Left forelimb (tissue), 1 donor: ENCODE results near the gene NPAS3.

Experiments
- DNase-seq: peaks from one replicate; pipeline ENCODE4 v3.0.0-alpha.2; 2018; ENCODE audit warnings: low spot score

The NPAS3 gene

GRCh38 chr14:33184587-33184986 lies 245.9 kb downstream of the NPAS3 start:
- DNase-seq = no peak

GRCh38 chr14:33186656-33187055 lies 248.0 kb downstream of the NPAS3 start:
- DNase-seq = no peak

DNA sequence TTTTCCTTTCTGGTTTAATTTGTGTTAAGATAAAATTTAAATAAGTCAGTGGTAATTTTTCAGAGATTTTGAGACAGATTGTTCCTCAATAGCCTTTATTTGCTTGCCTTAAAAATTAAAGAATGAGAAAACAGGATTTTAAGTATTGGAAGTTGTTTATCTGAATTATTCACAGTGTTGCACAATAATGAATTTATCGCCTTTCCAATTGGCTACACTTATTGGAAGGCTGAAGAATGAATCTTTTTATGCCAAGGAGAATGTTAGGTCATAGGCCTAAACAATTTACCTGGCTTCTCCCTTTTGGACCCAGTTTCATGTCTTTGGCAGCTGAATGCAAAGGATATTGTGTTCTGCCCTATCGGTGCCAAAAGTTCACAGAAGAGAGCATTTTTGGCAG lies 250.2 kb downstream of the NPAS3 start:
- no peak for DNase-seq

- DNase-seq = no peak
These were observed 253.2 kb downstream of the NPAS3 start for GRCh38 chr14:33191855-33192254.

GRCh38 chr14:33194551-33194950 lies 255.9 kb downstream of the NPAS3 start:
- no peak for DNase-seq

- no peak for DNase-seq
These were observed 260.0 kb downstream of the NPAS3 start for GRCh38 chr14:33198684-33199083.

- no peak for DNase-seq
These were observed 262.4 kb downstream of the NPAS3 start for GRCh38 chr14:33201116-33201515.

DNA sequence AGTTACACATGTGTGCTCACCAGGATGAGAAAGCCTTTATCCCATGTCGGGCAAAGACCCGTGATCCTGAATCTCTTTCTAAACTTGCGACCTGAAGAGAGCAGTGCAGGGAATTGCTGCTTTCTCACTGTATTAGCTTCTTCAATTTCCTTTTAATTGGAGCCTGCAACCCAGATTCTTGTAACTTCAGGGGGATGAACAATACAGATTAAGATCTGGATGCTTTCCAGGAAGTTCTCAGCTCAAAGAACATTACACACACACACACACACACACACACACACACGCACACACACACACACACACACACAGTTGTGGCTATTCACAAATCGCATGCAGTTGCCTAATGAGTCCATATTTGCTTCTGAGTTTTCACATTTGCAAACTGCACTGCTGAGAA lies 268.3 kb downstream of the NPAS3 start:
- DNase-seq = no peak

- no peak for DNase-seq
These were observed 268.9 kb downstream of the NPAS3 start for GRCh38 chr14:33207467-33208017.

GRCh38 chr14:33210311-33210710 lies 271.6 kb downstream of the NPAS3 start:
- no peak for DNase-seq

GRCh38 chr14:33218026-33218425 lies 279.3 kb downstream of the NPAS3 start:
- no peak for DNase-seq

DNA sequence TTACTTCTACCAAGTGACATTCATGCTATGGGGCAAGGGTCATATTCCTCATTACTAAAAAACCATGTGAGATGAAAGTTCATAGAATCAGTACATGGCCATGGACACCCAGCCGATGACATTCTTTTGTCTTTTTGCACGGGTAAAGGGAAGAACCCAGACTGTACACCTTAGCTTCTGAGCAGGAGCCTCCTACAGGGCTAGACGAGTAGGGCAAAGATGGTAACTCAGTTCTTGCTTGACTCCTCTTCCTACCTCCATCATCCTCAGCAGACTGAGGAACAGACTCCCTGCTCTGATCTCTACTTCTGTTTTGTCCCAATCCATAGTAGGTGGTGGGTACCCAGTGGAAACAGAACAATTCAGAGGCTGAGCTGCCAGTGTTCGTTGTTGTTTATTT lies 281.3 kb downstream of the NPAS3 start:
- no peak for DNase-seq

DNA sequence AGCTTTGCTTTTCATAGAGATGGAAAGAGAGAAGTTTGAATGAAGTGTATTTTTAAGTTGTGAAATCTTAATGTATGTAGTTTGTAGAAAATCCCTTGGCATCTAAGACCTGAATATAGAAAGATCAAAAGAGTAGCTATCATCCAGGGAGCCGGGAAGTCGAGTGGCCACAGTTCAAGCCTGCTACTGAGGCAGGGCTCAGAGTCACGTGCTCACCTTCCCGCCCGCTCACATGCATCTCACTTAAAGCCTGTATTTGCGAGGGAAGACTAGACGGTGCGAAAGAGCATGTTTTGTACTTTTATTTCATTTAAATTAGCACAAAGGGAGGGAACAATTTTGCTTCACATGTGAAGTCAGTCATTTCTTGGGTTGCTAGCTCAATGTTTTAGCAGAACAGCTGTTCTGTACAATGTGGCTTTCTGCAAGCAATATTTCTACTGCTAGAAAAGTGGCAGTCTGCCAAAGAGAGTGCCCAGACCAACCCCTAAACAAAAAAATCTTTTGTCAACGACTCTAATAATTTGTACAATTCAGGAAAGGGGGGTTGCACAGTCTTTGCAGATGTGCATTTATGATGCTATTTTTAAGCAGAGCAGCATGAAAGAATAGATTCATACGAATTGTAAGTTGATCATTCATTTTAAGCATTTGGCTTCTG lies 290.7 kb downstream of the NPAS3 start:
- no peak for DNase-seq

GRCh38 chr14:33230021-33230420 lies 291.3 kb downstream of the NPAS3 start:
- no peak for DNase-seq

- DNase-seq = no peak
These were observed 293.4 kb downstream of the NPAS3 start for GRCh38 chr14:33232031-33232430.

DNA sequence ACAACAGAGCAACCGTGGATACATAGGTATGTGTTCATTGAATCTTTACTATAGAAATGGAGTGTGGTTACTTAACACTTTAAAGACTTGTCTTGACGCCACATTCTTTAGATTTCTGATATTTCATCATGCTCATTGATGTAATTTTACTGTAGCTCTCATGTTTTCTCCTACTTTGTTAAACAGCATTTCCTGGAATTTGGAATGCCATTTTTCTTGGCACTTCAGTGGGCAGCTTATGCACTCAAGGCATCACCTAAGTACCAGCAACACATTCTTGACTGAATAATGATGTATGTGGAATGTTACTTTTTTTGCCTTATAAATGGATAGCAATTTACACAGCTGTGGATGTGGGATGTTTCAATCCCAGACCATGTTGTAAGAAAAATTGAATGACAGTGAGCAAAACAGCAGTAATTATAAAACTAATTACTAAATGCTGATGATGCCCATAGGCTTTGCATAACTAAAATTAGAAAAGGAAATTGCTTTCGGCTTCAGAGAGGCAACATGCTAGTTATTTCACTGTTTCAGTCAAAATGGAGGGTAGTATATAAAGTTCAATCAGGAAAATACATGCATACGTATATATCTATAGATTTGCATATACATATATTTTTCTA lies 298.5 kb downstream of the NPAS3 start:
- DNase-seq = no peak

GRCh38 chr14:33239465-33239864 lies 300.8 kb downstream of the NPAS3 start:
- no peak for DNase-seq

- no peak for DNase-seq
These were observed 301.8 kb downstream of the NPAS3 start for GRCh38 chr14:33240466-33240865.

- DNase-seq = no peak
These were observed 302.7 kb downstream of the NPAS3 start for GRCh38 chr14:33241331-33241730.

GRCh38 chr14:33249233-33249820 lies 310.6 kb downstream of the NPAS3 start:
- no peak for DNase-seq

GRCh38 chr14:33250963-33251362 lies 312.3 kb downstream of the NPAS3 start:
- no peak for DNase-seq

- DNase-seq = no peak
These were observed 315.7 kb downstream of the NPAS3 start for GRCh38 chr14:33254342-33254741.

DNA sequence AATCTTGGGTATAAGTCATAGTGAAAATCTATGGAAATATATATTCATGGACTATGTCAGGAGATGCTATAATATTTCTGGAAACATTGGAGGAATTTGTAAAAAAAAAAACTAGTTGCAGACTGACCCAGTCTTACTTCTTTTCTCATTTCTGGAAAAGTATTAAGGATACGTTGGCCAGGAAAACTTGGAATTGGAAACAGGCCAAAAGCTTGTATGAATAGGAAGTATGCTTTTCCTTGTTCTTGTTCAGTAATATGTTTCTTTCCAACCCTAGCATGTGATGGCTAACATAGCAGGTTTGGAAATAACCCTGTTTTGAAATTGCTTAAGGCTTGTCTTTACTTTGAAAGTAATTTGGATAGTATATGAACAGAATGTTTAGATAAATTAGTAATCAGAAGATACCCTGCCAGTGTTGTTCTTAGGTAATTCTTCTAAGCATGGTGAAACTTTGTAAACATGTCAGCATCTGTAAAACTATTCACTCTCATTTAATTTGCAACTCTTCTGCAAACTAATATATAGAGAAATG lies 316.2 kb downstream of the NPAS3 start:
- no peak for DNase-seq
